Prostate gland (tissue), 2 donors: ENCODE results near the gene AEN. TPM values are rescaled to one million over a fixed set of nuclear protein-coding genes. Genes with fewer than 3 reads are reported as not detected.

Experiments
- DNase-seq: peaks from one replicate; pipeline ENCODE4 v3.0.0-alpha.2; 2019; ENCODE audit warnings: low spot score
- H3K27ac ChIP-seq, 2 donors: fragments of 200-600 bp; sonication (generic); 2 replicates each; pipeline ENCODE4 v1.5.1; 2017 to 2019
- H3K27me3 ChIP-seq: fragments of 200-600 bp; sonication (generic); replicated peaks from 2 replicates; pipeline ENCODE4 v1.5.1; 2019; ENCODE audit not compliant: insufficient read depth
- H3K36me3 ChIP-seq, 2 donors: fragments of 200-600 bp; sonication (generic); 1 replicate in 1 of 2; 2 replicates in 1 of 2; pipeline versions ENCODE4 v1.5.1 to v1.8.1; 2017 to 2019
- H3K4me1 ChIP-seq: fragments of 200-600 bp; sonication (generic); replicated peaks from 2 replicates; pipeline ENCODE4 v1.5.1; 2019
- H3K4me3 ChIP-seq, 2 donors: fragments of 200-600 bp; sonication (generic); 2 replicates each; pipeline ENCODE4 v1.5.1; 2017 to 2019
- H3K9me3 ChIP-seq: fragments of 200-600 bp; sonication (generic); 2 replicates; pipeline ENCODE4 v1.5.1; 2017
- CTCF ChIP-seq, 4 experiments: fragments of 200-600 bp in 2 of 4; fragments of 450-650 bp in 2 of 4; sonication (generic) in 2 of 4; IDR thresholded peaks; 1 replicate in 3 of 4; 2 replicates in 1 of 4; pipeline ENCODE4 v1.5.1; 2016 to 2019; ENCODE audit warnings: antibody characterized with exemption in 4 of 4, mild to moderate bottlenecking in 2 of 4, moderate library complexity in 2 of 4
- POLR2A ChIP-seq: fragments of 450-650 bp; IDR thresholded peaks from one replicate; pipeline ENCODE4 v1.6.1; 2016; ENCODE audit warnings: antibody characterized with exemption, mild to moderate bottlenecking
- POLR2AphosphoS5 ChIP-seq: sonication (generic); formaldehyde crosslinking; IDR thresholded peaks from one replicate; pipeline ENCODE4 v1.6.1; 2017; ENCODE audit warnings: antibody characterized with exemption
- WGBS: methylation state at CpG from one replicate; pipeline ENCODE4 v1.1.5; 2018; 5-methylcytosine and 5-hydroxymethylcytosine counted together
- intact Hi-C: fragments of 100-400 bp; cut with DNase I; formaldehyde crosslinking; loops from one replicate; pipeline ENCODE4 v1.14.2; 2022
- total RNA-seq, 2 donors: library from RNA; depleted of rRNA; stranded (reverse); fragments of >200 nt; gene quantifications; one replicate each; pipeline ENCODE4 v1.1.0, GENCODE V29; 2016

Gene AEN
- total RNA-seq, 2 donors from 2014 or later = 20.4 to 30.4 TPM

- peaks cover 0 to 9% of the 10 kb centered on the region in 2 donors for H3K36me3 ChIP-seq
- intact Hi-C loops = loop anchor here (5.0 to 10.0 kb wide), 2 partner anchors 81 to 271 kb away; partner anchors contain the start of genes DET1 and HAPLN3
- no peaks in the 10 kb centered on the region for H3K9me3 ChIP-seq
- 90% methylated on average over 22 of the region's 23 CpGs for WGBS
- H3K27ac ChIP-seq = no peak overlapping the region
- TF ChIP-seq POLR2AphosphoS5 = no peak
- no peak for TF ChIP-seq POLR2A
- no peak for TF ChIP-seq CTCF (IDR thresholded peaks at IDR 0.05)
- DNase-seq = no peak
- no peak overlapping the region for H3K4me3 ChIP-seq
- H3K4me1 ChIP-seq = peaks cover 6% of the 10 kb centered on the region
- no peaks in the 10 kb centered on the region for H3K27me3 ChIP-seq
These were observed 5.0 kb downstream of the AEN start for GRCh38 chr15:88625943-88626741.

GRCh38 chr15:88627463-88627862 is 6.3 kb downstream of the AEN start:
- no peaks in the 10 kb centered on the region for H3K27me3 ChIP-seq
- H3K9me3 ChIP-seq = no peaks in the 10 kb centered on the region
- 94% methylated on average over 1 of the region's 1 CpG for WGBS
- H3K4me3 ChIP-seq = no peak overlapping the region
- H3K36me3 ChIP-seq = peaks cover 0 to 9% of the 10 kb centered on the region in 2 donors
- intact Hi-C loops = loop anchor here (5.0 to 10.0 kb wide), 2 partner anchors 83 to 270 kb away; partner anchors contain the start of genes DET1 and HAPLN3
- no peak overlapping the region for H3K27ac ChIP-seq
- TF ChIP-seq POLR2AphosphoS5 (no peak), POLR2A (no peak), CTCF (IDR thresholded peaks at IDR 0.05) (no peak)
- H3K4me1 ChIP-seq = peaks cover 3% of the 10 kb centered on the region
- DNase-seq = no peak

GRCh38 chr15:88628018-88628654 is 7.0 kb downstream of the AEN start:
- H3K36me3 ChIP-seq = peaks cover 0 to 9% of the 10 kb centered on the region in 2 donors
- no peak overlapping the region for H3K27ac ChIP-seq
- TF ChIP-seq CTCF (IDR thresholded peaks at IDR 0.05) (no peak), POLR2A (no peak), POLR2AphosphoS5 (no peak)
- H3K4me1 ChIP-seq = peaks cover 3% of the 10 kb centered on the region
- H3K4me3 ChIP-seq = no peak overlapping the region
- intact Hi-C loops = loop anchor here (5.0 to 10.0 kb wide), 2 partner anchors 83 to 269 kb away; partner anchors contain the start of genes DET1 and HAPLN3
- no peak for DNase-seq
- H3K9me3 ChIP-seq = no peaks in the 10 kb centered on the region
- 93% methylated on average over 5 of the region's 5 CpGs for WGBS
- H3K27me3 ChIP-seq = no peaks in the 10 kb centered on the region

- WGBS = 94% methylated on average over 15 of the region's 16 CpGs
- H3K36me3 ChIP-seq = peaks cover 0 to 9% of the 10 kb centered on the region in 2 donors
- no peaks in the 10 kb centered on the region for H3K27me3 ChIP-seq
- no peak overlapping the region for H3K27ac ChIP-seq
- DNase-seq = no peak
- no peaks in the 10 kb centered on the region for H3K9me3 ChIP-seq
- peaks cover 3% of the 10 kb centered on the region for H3K4me1 ChIP-seq
- H3K4me3 ChIP-seq = no peak overlapping the region
- TF ChIP-seq CTCF (IDR thresholded peaks at IDR 0.05) (no peak), POLR2A (no peak), POLR2AphosphoS5 (no peak)
- intact Hi-C loops = loop anchor here (5.0 to 10.0 kb wide), 2 partner anchors 84 to 268 kb away; partner anchors contain the start of genes DET1 and HAPLN3
These were observed 7.9 kb downstream of the AEN start for GRCh38 chr15:88629071-88629470.
